ENCODE results near the gene PLPP3. TPM values are rescaled to one million over a fixed set of nuclear protein-coding genes. Genes with fewer than 3 reads are reported as not detected.

The PLPP3 gene
- total and polyA plus RNA-seq, 2 experiments from 2014 or later, result 103 to 159 TPM

GRCh38 chr1:56483104-56483503 lies 96.3 kb downstream of the PLPP3 start:
- no peaks in the 10 kb centered on the region for H3K36me3 ChIP-seq (replicated peaks; ENCODE audit: insufficient read depth, low read depth)
- H3K4me2 ChIP-seq, result no peak overlapping the region
- 78% methylated on average over 1 of the region's 1 CpG for WGBS (ENCODE audit: low lambda C conversion rate, missing lambda C conversion rate)
- no peak for DNase-seq (ENCODE audit: low spot score)
- TF ChIP-seq EZH2phosphoT487 (IDR thresholded peaks at IDR 0.05; ENCODE audit: low read depth, severe bottlenecking, unreplicated experiment) (no peak), EZH2 (IDR thresholded peaks at IDR 0.05; ENCODE audit: borderline replicate concordance) (no peak)
- TF ChIP-seq, protein P1, sequence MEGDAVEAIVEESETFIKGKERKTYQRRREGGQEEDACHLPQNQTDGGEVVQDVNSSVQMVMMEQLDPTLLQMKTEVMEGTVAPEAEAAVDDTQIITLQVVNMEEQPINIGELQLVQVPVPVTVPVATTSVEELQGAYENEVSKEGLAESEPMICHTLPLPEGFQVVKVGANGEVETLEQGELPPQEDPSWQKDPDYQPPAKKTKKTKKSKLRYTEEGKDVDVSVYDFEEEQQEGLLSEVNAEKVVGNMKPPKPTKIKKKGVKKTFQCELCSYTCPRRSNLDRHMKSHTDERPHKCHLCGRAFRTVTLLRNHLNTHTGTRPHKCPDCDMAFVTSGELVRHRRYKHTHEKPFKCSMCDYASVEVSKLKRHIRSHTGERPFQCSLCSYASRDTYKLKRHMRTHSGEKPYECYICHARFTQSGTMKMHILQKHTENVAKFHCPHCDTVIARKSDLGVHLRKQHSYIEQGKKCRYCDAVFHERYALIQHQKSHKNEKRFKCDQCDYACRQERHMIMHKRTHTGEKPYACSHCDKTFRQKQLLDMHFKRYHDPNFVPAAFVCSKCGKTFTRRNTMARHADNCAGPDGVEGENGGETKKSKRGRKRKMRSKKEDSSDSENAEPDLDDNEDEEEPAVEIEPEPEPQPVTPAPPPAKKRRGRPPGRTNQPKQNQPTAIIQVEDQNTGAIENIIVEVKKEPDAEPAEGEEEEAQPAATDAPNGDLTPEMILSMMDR (IDR thresholded peaks at IDR 0.05; ENCODE audit: poor library complexity), result no peak
- no peaks in the 10 kb centered on the region for H3K9me2 ChIP-seq (replicated peaks; ENCODE audit: insufficient read depth)
- no peak overlapping the region for H2AFZ ChIP-seq
- H3K9me3 ChIP-seq (ENCODE audit: low read depth), result no peaks in the 10 kb centered on the region
- no peaks in the 10 kb centered on the region for H3K79me2 ChIP-seq
- no peaks in the 10 kb centered on the region for H4K20me1 ChIP-seq (ENCODE audit: insufficient read depth, poor library complexity, severe bottlenecking)
- H3K4me1 ChIP-seq (ENCODE audit: insufficient read depth), result no peaks in the 10 kb centered on the region
- no peak overlapping the region for H3K4me3 ChIP-seq
- no peaks in the 10 kb centered on the region for H3K27me3 ChIP-seq
- no peak overlapping the region for H3K27ac ChIP-seq

DNA sequence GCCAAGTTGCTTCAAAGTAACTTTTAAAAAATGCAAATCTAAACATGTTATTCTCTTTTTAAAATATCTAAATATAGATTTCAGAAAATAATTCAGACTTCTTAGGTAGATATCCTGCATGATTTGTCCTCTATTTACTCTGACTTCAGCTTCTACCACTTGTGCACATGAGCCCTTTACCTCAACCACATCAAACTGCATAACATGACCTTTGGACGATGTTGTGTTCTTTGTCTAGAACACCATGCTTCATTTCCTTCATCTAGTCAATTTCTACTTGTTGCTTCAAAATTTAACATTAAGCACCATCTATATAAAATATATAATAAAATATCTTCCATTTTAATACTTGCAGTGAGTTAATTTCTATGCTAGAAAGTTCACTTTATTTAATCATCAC lies 96.9 kb downstream of the PLPP3 start:
- Histone ChIP-seq H3K4me2 (no peak overlapping the region), H3K36me3 (replicated peaks; ENCODE audit: insufficient read depth, low read depth) (no peaks in the 10 kb centered on the region), H3K79me2 (no peaks in the 10 kb centered on the region), H3K27me3 (no peaks in the 10 kb centered on the region), H3K9me3 (ENCODE audit: low read depth) (no peaks in the 10 kb centered on the region), H3K9me2 (replicated peaks; ENCODE audit: insufficient read depth) (no peaks in the 10 kb centered on the region), H2AFZ (no peak overlapping the region), H3K27ac (no peak overlapping the region), H3K4me3 (no peak overlapping the region), H3K4me1 (ENCODE audit: insufficient read depth) (no peaks in the 10 kb centered on the region), H4K20me1 (ENCODE audit: insufficient read depth, poor library complexity, severe bottlenecking) (no peaks in the 10 kb centered on the region)
- no peak for DNase-seq (ENCODE audit: low spot score)
- TF ChIP-seq, protein P1 (IDR thresholded peaks at IDR 0.05; ENCODE audit: poor library complexity), result no peak
- TF ChIP-seq EZH2 (IDR thresholded peaks at IDR 0.05; ENCODE audit: borderline replicate concordance) (no peak), EZH2phosphoT487 (IDR thresholded peaks at IDR 0.05; ENCODE audit: low read depth, severe bottlenecking, unreplicated experiment) (no peak)
- 68% methylated on average over 1 of the region's 1 CpG for WGBS (ENCODE audit: low lambda C conversion rate, missing lambda C conversion rate)

- DNase-seq (ENCODE audit: low spot score), result no peak
- Histone ChIP-seq H3K4me2 (no peak overlapping the region), H3K9me2 (replicated peaks; ENCODE audit: insufficient read depth) (no peaks in the 10 kb centered on the region), H3K27ac (no peak overlapping the region), H3K4me1 (ENCODE audit: insufficient read depth) (no peaks in the 10 kb centered on the region), H3K4me3 (no peak overlapping the region), H3K27me3 (no peaks in the 10 kb centered on the region), H2AFZ (no peak overlapping the region), H4K20me1 (ENCODE audit: insufficient read depth, poor library complexity, severe bottlenecking) (no peaks in the 10 kb centered on the region), H3K79me2 (no peaks in the 10 kb centered on the region), H3K36me3 (replicated peaks; ENCODE audit: insufficient read depth, low read depth) (no peaks in the 10 kb centered on the region), H3K9me3 (ENCODE audit: low read depth) (no peaks in the 10 kb centered on the region)
- TF ChIP-seq EZH2 (IDR thresholded peaks at IDR 0.05; ENCODE audit: borderline replicate concordance) (no peak), EZH2phosphoT487 (IDR thresholded peaks at IDR 0.05; ENCODE audit: low read depth, severe bottlenecking, unreplicated experiment) (no peak)
- TF ChIP-seq, protein P1 (IDR thresholded peaks at IDR 0.05; ENCODE audit: poor library complexity), result no peak
Observed at GRCh38 chr1:56481140-56481694, 98.1 kb downstream of the PLPP3 start.

DNA sequence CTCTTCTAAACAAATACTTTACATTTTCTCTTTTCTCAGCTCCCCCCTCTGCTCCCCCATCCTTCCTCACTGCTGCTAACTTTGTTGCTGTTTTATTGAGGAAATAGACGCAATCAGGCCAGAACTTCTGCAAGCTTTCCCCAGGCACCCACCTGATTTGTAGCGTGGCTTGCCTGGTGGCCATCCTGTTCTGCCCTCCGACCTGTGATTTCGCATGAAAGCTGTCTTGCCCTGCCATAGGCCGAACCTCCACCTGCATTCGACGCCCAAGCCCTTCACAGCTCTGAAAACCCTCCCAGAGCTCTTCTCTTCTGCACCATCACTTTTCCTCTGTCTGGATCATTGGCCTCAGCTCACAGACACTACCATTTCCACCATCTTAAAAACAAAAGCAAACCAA lies 100.6 kb downstream of the PLPP3 start:
- H3K9me2 ChIP-seq (replicated peaks; ENCODE audit: insufficient read depth), result no peaks in the 10 kb centered on the region

More for the DNA sequence above, 100.6 kb downstream of the PLPP3 start:
- no peaks in the 10 kb centered on the region for H3K27me3 ChIP-seq
- 92% methylated on average over 7 of the region's 7 CpGs for WGBS (ENCODE audit: low lambda C conversion rate, missing lambda C conversion rate)
- TF ChIP-seq, protein P1 (IDR thresholded peaks at IDR 0.05; ENCODE audit: poor library complexity), result no peak
- TF ChIP-seq EZH2 (IDR thresholded peaks at IDR 0.05; ENCODE audit: borderline replicate concordance) (no peak), EZH2phosphoT487 (IDR thresholded peaks at IDR 0.05; ENCODE audit: low read depth, severe bottlenecking, unreplicated experiment) (no peak)
- no peak overlapping the region for H2AFZ ChIP-seq
- no peak overlapping the region for H3K27ac ChIP-seq
- H3K79me2 ChIP-seq, result no peaks in the 10 kb centered on the region
- no peak overlapping the region for H3K4me3 ChIP-seq
- no peaks in the 10 kb centered on the region for H3K4me1 ChIP-seq (ENCODE audit: insufficient read depth)
- no peak overlapping the region for H3K4me2 ChIP-seq
- H3K36me3 ChIP-seq (replicated peaks; ENCODE audit: insufficient read depth, low read depth), result no peaks in the 10 kb centered on the region
- no peak for DNase-seq (ENCODE audit: low spot score)
- H4K20me1 ChIP-seq (ENCODE audit: insufficient read depth, poor library complexity, severe bottlenecking), result no peaks in the 10 kb centered on the region
- no peaks in the 10 kb centered on the region for H3K9me3 ChIP-seq (ENCODE audit: low read depth)
